A673 (cell line): ENCODE measurements around the gene NOS1AP.

Experiments
- CTCF ChIP-seq: fragments of 300-800, 200-600 bp; sonication (generic); conservative IDR thresholded peaks from 2 replicates; pipeline ENCODE4 v1.5.1; 2017; ENCODE audit warnings: low read depth, mild to moderate bottlenecking, antibody characterized with exemption, low read length, moderate library complexity, mixed read lengths
- EZH2 ChIP-seq: fragments of 200-600 bp; sonication (generic); IDR thresholded peaks from 2 replicates; pipeline ENCODE4 v1.6.1; 2017; ENCODE audit warnings: borderline replicate concordance, low read depth, mild to moderate bottlenecking, mixed read lengths, antibody characterized with exemption, low read length; ENCODE audit not compliant: poor library complexity, severe bottlenecking

DNA sequence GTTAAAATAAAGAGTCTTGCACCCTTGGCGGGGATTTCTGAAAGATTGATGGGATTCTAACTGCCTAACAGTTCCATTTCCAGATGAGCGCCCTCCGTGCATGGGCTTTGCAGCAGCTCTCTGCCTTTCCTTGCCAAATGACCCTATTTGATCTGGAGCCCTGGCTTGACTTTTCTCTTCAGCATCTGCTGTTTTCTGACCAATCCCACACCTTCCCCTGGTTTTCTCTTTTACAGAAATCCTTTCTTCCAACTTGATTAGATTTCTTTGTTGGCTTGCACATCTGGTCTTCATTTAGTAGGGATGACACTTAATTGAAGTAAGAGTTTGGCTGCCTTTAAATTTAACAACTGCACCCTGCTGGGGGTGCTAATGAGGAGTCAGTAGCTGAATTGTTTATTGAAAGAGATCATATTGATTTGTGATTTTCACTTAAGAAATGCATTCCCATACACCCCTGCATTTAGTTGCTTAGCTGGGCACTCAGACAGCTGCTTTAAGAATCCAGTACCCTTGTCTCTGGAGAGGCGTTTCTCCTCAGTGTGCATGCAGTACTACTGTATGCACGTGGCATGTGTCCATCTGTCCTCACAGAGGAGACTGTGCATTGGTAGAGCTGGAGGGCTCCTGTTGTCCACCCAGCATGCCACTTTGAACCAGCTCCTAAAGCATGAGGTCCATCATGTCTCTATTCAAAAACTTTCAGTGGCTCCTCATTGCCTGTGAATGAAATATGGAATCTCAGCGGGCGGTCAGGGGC is 99.7 kb downstream of the NOS1AP start:
- TF ChIP-seq CTCF: peak; percentile 23; the same call in 1 of the 2 replicates
- no peak for TF ChIP-seq EZH2
